Liver (tissue), 9 donors: Measurements from ENCODE around the gene RGL1. TPM values are rescaled to one million over a fixed set of nuclear protein-coding genes. Genes with fewer than 3 reads are reported as not detected.
A peak's percentile ranks its signal among the peaks of the same experiment; 100 is the strongest.

Source experiments
- DNase-seq: peaks from one replicate; pipeline ENCODE4 v3.0.0-alpha.2; 2017; ENCODE audit warnings: low spot score
- H3K27ac ChIP-seq, 2 donors: one replicate each; pipeline ENCODE4 v1.7.0; 2013; ENCODE audit warnings: inconsistent platforms in 2 of 2, low read length in 2 of 2, control low read depth in 1 of 2, low read depth in 1 of 2, mild to moderate bottlenecking in 1 of 2
- H3K27me3 ChIP-seq, 4 donors: one replicate each; pipeline versions ENCODE4 v1.6.1 to v1.7.0; 2013; ENCODE audit warnings: low read length in 3 of 4, inconsistent platforms in 1 of 4, mild to moderate bottlenecking in 1 of 4, moderate library complexity in 1 of 4; ENCODE audit not compliant: control insufficient read depth in 4 of 4, insufficient read depth in 4 of 4
- H3K36me3 ChIP-seq, 4 donors: one replicate each; pipeline versions ENCODE4 v1.6.1 to v1.7.0; 2013; ENCODE audit warnings: low read length in 3 of 4, mild to moderate bottlenecking in 3 of 4, low read depth in 1 of 4, moderate library complexity in 1 of 4; ENCODE audit not compliant: control insufficient read depth in 4 of 4, insufficient read depth in 3 of 4
- H3K4me1 ChIP-seq, 4 donors: one replicate each; pipeline versions ENCODE4 v1.6.1 to v1.7.0; 2013; ENCODE audit warnings: low read length in 3 of 4, mild to moderate bottlenecking in 3 of 4, moderate library complexity in 1 of 4; ENCODE audit not compliant: control insufficient read depth in 4 of 4, insufficient read depth in 4 of 4
- H3K4me3 ChIP-seq, 3 donors: one replicate each; pipeline versions ENCODE4 v1.6.1 to v1.7.0; 2013; ENCODE audit warnings: low read length in 3 of 3, control low read depth in 1 of 3, low read depth in 1 of 3, mild to moderate bottlenecking in 1 of 3
- H3K9ac ChIP-seq, 2 donors: one replicate each; pipeline ENCODE4 v1.7.0; 2013; ENCODE audit warnings: low read length in 2 of 2, mild to moderate bottlenecking in 2 of 2, moderate library complexity in 2 of 2, control low read depth in 1 of 2, low read depth in 1 of 2
- H3K9me3 ChIP-seq, 4 donors: one replicate each; pipeline versions ENCODE4 v1.6.1 to v1.7.0; 2013; ENCODE audit warnings: low read length in 3 of 4; ENCODE audit not compliant: control insufficient read depth in 4 of 4
- CTCF ChIP-seq: fragments of 150-350 bp; IDR thresholded peaks from 2 replicates; pipeline ENCODE4 v1.5.1; 2017; ENCODE audit warnings: improper control_type of control experiment, low read depth, low read length; ENCODE audit not compliant: missing input control
- EGR1 ChIP-seq, 2 donors: IDR thresholded peaks; 2 replicates each; pipeline ENCODE4 v1.6.1; 2016 to 2018; ENCODE audit warnings: antibody characterized with exemption in 2 of 2, low read depth in 2 of 2
- FOXA1 ChIP-seq: IDR thresholded peaks from 2 replicates; pipeline ENCODE4 v1.6.1; 2016; ENCODE audit warnings: antibody characterized with exemption
- FOXA2 ChIP-seq: IDR thresholded peaks from 2 replicates; pipeline ENCODE4 v1.6.1; 2016; ENCODE audit warnings: antibody characterized with exemption
- GABPA ChIP-seq, 2 donors: IDR thresholded peaks in 1 of 2; conservative IDR thresholded peaks in 1 of 2; 2 replicates each; pipeline ENCODE4 v1.6.1; 2016; ENCODE audit warnings: antibody characterized with exemption in 2 of 2, mild to moderate bottlenecking in 1 of 2, moderate library complexity in 1 of 2
- HNF4A ChIP-seq, 2 donors: conservative IDR thresholded peaks; 2 replicates each; pipeline ENCODE4 v1.6.1; 2016; ENCODE audit warnings: antibody characterized with exemption in 2 of 2, mild to moderate bottlenecking in 2 of 2
- HNF4G ChIP-seq: IDR thresholded peaks from 2 replicates; pipeline ENCODE4 v1.6.1; 2016; ENCODE audit warnings: antibody characterized with exemption
- JUND ChIP-seq, 2 donors: IDR thresholded peaks; 2 replicates each; pipeline ENCODE4 v1.6.1; 2016; ENCODE audit warnings: antibody characterized with exemption in 2 of 2
- NR2F2 ChIP-seq: IDR thresholded peaks from 2 replicates; pipeline ENCODE4 v1.6.1; 2016; ENCODE audit warnings: antibody characterized with exemption
- RAD21 ChIP-seq, 2 donors: IDR thresholded peaks; 2 replicates each; pipeline ENCODE4 v1.6.1; 2016; ENCODE audit warnings: antibody characterized with exemption in 2 of 2, mild to moderate bottlenecking in 2 of 2
- REST ChIP-seq: IDR thresholded peaks from 2 replicates; pipeline ENCODE4 v1.6.1; 2016; ENCODE audit warnings: antibody characterized with exemption, mild to moderate bottlenecking
- RXRA ChIP-seq, 2 donors: IDR thresholded peaks; 2 replicates each; pipeline ENCODE4 v1.6.1; 2017 to 2018; ENCODE audit warnings: antibody characterized with exemption in 2 of 2, mild to moderate bottlenecking in 1 of 2
- SP1 ChIP-seq: IDR thresholded peaks from 2 replicates; pipeline ENCODE4 v1.6.1; 2018; ENCODE audit warnings: antibody characterized with exemption, mild to moderate bottlenecking
- TAF1 ChIP-seq: conservative IDR thresholded peaks from 2 replicates; pipeline ENCODE4 v1.6.1; 2016; ENCODE audit warnings: antibody characterized with exemption, mild to moderate bottlenecking
- YY1 ChIP-seq: IDR thresholded peaks from 2 replicates; pipeline ENCODE4 v1.6.1; 2016; ENCODE audit warnings: antibody characterized with exemption, mild to moderate bottlenecking
- WGBS: extraction: QIAGEN DNeasy Blood & Tissue Kit; methylation state at CpG from one replicate; pipeline ENCODE4 v1.1.7; 2013; 5-methylcytosine and 5-hydroxymethylcytosine counted together
- polyA plus RNA-seq, 2 donors: library from polyadenylated mRNA; stranded (reverse) in 1 of 2; unstranded in 1 of 2; fragments of 200-250 nt in 1 of 2; fragments of >200 nt in 1 of 2; fragmentation: Nextera tagmentation in 1 of 2; extraction: Ambion mirVana in 1 of 2; gene quantifications; one replicate each; pipeline versions ENCODE4 v1.2.1 to v1.2.3, GENCODE V29; 2013 to 2015
- total RNA-seq, 2 donors: library from RNA; depleted of rRNA; stranded (reverse); fragments of >200 nt; gene quantifications; one replicate each; pipeline ENCODE4 v1.2.3, GENCODE V29; 2014
- TF ChIP-seq, protein P1 (sequence below): IDR thresholded peaks from 2 replicates; pipeline ENCODE4 v1.6.1; 2016; ENCODE audit warnings: antibody characterized with exemption
- TF ChIP-seq, protein P2 (sequence below): IDR thresholded peaks from 2 replicates; pipeline ENCODE4 v1.6.1; 2016; ENCODE audit warnings: antibody characterized with exemption
- TF ChIP-seq, protein P3 (sequence below): IDR thresholded peaks from 2 replicates; pipeline ENCODE4 v1.6.1; 2016; ENCODE audit warnings: antibody characterized with exemption
- donor health status: healthy.
- donor health status: healthy.
- donor health status: healthy.
- donor health status: healthy.
- donor health status: healthy.

RGL1 gene
- total and polyA plus RNA-seq, 4 donors, result 3.9 to 15.3 (median 8.9) TPM

DNA sequence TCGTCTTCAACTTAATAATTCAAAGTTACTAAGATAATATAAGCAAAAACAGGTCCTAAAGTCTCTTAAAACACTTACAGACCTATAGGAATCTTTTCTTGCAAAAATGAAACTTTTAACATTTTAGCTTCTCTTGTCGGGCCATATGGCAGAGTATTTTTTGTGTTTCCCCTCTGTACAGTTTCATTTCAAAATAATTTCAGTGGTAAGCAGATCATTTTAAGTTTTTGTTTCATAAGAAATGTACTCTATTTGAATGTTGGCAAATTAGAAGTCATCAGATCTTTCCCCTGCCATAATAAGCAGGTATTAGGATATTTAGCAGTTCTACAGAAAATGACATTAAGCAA, 37.9 kb downstream of the RGL1 start:
- 66% methylated on average over 2 of the region's 2 CpGs for WGBS
- no peaks in the 10 kb centered on the region for H3K27me3 ChIP-seq
- H3K9ac ChIP-seq, result peak overlapping the region in 1 of 2 donors; percentile 29
- peak overlapping the region in 1 of 2 donors; percentile 39 for H3K27ac ChIP-seq
- TF ChIP-seq EGR1 (IDR thresholded peaks at IDR 0.05; ENCODE audit: low read depth in 2 of 2) (no peak), REST (no peak), JUND (IDR thresholded peaks at IDR 0.05) (no peak), YY1 (no peak), RXRA (IDR thresholded peaks at IDR 0.05) (no peak), GABPA (IDR thresholded peaks at IDR 0.05 in 1 of 2, conservative IDR thresholded peaks at IDR 0.05 in 1 of 2) (no peak), NR2F2 (no peak), RAD21 (IDR thresholded peaks at IDR 0.05) (no peak), TAF1 (no peak), HNF4A (conservative IDR thresholded peaks at IDR 0.05) (no peak), CTCF (no peak), FOXA1 (no peak), HNF4G (no peak)
- TF ChIP-seq, protein P1, sequence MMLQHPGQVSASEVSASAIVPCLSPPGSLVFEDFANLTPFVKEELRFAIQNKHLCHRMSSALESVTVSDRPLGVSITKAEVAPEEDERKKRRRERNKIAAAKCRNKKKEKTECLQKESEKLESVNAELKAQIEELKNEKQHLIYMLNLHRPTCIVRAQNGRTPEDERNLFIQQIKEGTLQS, result no peak
- TF ChIP-seq, protein P2, sequence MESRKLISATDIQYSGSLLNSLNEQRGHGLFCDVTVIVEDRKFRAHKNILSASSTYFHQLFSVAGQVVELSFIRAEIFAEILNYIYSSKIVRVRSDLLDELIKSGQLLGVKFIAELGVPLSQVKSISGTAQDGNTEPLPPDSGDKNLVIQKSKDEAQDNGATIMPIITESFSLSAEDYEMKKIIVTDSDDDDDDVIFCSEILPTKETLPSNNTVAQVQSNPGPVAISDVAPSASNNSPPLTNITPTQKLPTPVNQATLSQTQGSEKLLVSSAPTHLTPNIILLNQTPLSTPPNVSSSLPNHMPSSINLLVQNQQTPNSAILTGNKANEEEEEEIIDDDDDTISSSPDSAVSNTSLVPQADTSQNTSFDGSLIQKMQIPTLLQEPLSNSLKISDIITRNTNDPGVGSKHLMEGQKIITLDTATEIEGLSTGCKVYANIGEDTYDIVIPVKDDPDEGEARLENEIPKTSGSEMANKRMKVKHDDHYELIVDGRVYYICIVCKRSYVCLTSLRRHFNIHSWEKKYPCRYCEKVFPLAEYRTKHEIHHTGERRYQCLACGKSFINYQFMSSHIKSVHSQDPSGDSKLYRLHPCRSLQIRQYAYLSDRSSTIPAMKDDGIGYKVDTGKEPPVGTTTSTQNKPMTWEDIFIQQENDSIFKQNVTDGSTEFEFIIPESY, result no peak
- TF ChIP-seq, protein P3, sequence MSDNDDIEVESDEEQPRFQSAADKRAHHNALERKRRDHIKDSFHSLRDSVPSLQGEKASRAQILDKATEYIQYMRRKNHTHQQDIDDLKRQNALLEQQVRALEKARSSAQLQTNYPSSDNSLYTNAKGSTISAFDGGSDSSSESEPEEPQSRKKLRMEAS, result no peak
- DNase-seq, result no peak
- no peaks in the 10 kb centered on the region for H3K4me1 ChIP-seq
- H3K4me3 ChIP-seq, result no peak overlapping the region
- no peaks in the 10 kb centered on the region for H3K9me3 ChIP-seq
- no peaks in the 10 kb centered on the region for H3K36me3 ChIP-seq

DNA sequence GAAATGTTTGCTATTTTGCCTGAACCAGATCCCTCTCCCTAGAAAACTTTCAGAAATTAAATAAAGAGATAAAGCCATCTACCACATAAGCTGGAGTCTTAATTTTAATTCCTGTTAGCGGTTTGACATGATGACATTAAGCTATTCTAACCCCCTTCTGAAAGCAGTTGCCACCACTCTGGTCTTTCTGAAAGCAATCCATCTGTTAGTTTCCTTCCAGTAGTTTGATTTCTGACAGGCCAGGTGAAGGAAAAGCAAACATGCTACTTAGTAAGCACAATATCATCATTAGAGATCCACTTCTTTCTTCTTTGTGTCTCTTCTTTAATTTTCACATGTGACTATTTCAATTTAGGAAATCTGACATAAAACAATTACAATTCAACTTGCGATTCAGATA, 39.9 kb downstream of the RGL1 start:
- no peak for DNase-seq
- WGBS, result 91% methylated on average over 2 of the region's 2 CpGs
- Histone ChIP-seq H3K9me3 (no peaks in the 10 kb centered on the region), H3K9ac (no peak overlapping the region), H3K4me1 (no peaks in the 10 kb centered on the region), H3K36me3 (no peaks in the 10 kb centered on the region), H3K4me3 (no peak overlapping the region), H3K27me3 (no peaks in the 10 kb centered on the region), H3K27ac (no peak overlapping the region)
- TF ChIP-seq HNF4G, result no peak
- no peak for TF ChIP-seq HNF4A (conservative IDR thresholded peaks at IDR 0.05)
- TF ChIP-seq, protein P2, result no peak
- no peak for TF ChIP-seq FOXA2
- TF ChIP-seq SP1, result no peak
- TF ChIP-seq NR2F2, result no peak
- no peak for TF ChIP-seq CTCF
- no peak for TF ChIP-seq TAF1
- TF ChIP-seq JUND (IDR thresholded peaks at IDR 0.05), result no peak
- TF ChIP-seq RAD21 (IDR thresholded peaks at IDR 0.05), result no peak
- no peak for TF ChIP-seq RXRA (IDR thresholded peaks at IDR 0.05)
- TF ChIP-seq, protein P3, result no peak
- no peak for TF ChIP-seq FOXA1
- TF ChIP-seq, protein P1, result no peak
